Stromal cell of bone marrow (primary cell): ENCODE results near the gene MAGI1.

Experiments
- DNase-seq: peaks from one replicate; pipeline ENCODE4 v3.0.0-alpha.2; 2012; ENCODE audit warnings: low read depth

The MAGI1 gene

GRCh38 chr3:65481085-65481484, 557.6 kb downstream of the MAGI1 start:
- DNase-seq: no peak

GRCh38 chr3:65479990-65480389, 558.7 kb downstream of the MAGI1 start:
- no peak for DNase-seq

- no peak for DNase-seq
Measured at GRCh38 chr3:65478551-65479500, 559.9 kb downstream of the MAGI1 start.

GRCh38 chr3:65473736-65474135, 565.0 kb downstream of the MAGI1 start:
- peak; percentile 29 for DNase-seq

GRCh38 chr3:65472501-65472900, 566.2 kb downstream of the MAGI1 start:
- DNase-seq: no peak

GRCh38 chr3:65466300-65466988, 572.3 kb downstream of the MAGI1 start:
- DNase-seq: no peak

GRCh38 chr3:65449841-65450428, 588.8 kb downstream of the MAGI1 start:
- DNase-seq: no peak

- DNase-seq: no peak
Measured at GRCh38 chr3:65448120-65448519, 590.6 kb downstream of the MAGI1 start.

GRCh38 chr3:65445573-65446169, 593.0 kb downstream of the MAGI1 start:
- DNase-seq: no peak

- no peak for DNase-seq
Measured at GRCh38 chr3:65444447-65444815, 594.3 kb downstream of the MAGI1 start.

GRCh38 chr3:65443739-65444446, 594.8 kb downstream of the MAGI1 start:
- no peak for DNase-seq

- DNase-seq: peak; percentile 41
Measured at GRCh38 chr3:65439641-65440284, 599.0 kb downstream of the MAGI1 start.

GRCh38 chr3:65438612-65439011, 600.1 kb downstream of the MAGI1 start:
- no peak for DNase-seq

GRCh38 chr3:65438096-65438495, 600.6 kb downstream of the MAGI1 start:
- no peak for DNase-seq

GRCh38 chr3:65436580-65436979, 602.1 kb downstream of the MAGI1 start:
- DNase-seq: no peak

GRCh38 chr3:65433480-65433879, 605.2 kb downstream of the MAGI1 start:
- DNase-seq: no peak

GRCh38 chr3:65432388-65433003, 606.2 kb downstream of the MAGI1 start:
- no peak for DNase-seq

- DNase-seq: peak; percentile 6
Measured at GRCh38 chr3:65425880-65426279, 612.8 kb downstream of the MAGI1 start.

- DNase-seq: no peak
Measured at GRCh38 chr3:65422154-65422553, 616.6 kb downstream of the MAGI1 start.

- no peak for DNase-seq
Measured at GRCh38 chr3:65419233-65419632, 619.5 kb downstream of the MAGI1 start.

- no peak for DNase-seq
Measured at GRCh38 chr3:65413891-65414290, 624.8 kb downstream of the MAGI1 start.
